ENCODE data around the gene TOP2A.

TOP2A gene

GRCh38 chr17:40457369-40457768 is 39.7 kb upstream of the TOP2A start:
- Histone ChIP-seq H3K79me2 (no peaks in the 10 kb centered on the region), H3K9ac (no peak overlapping the region), H3K27me3 (ENCODE audit: control insufficient read depth, insufficient read depth, low read length) (no peaks in the 10 kb centered on the region), H2AFZ (no peak overlapping the region), H3K36me3 (ENCODE audit: control insufficient read depth, insufficient read depth, low read length) (no peaks in the 10 kb centered on the region), H3K9me3 (ENCODE audit: control insufficient read depth, low read length) (no peaks in the 10 kb centered on the region), H3K4me3 (ENCODE audit: low read depth, low read length) (no peak overlapping the region), H3K4me1 (no peaks in the 10 kb centered on the region), H3K4me2 (ENCODE audit: low read length) (no peak overlapping the region), H3K27ac (no peak overlapping the region)
- TF ChIP-seq, protein P1, sequence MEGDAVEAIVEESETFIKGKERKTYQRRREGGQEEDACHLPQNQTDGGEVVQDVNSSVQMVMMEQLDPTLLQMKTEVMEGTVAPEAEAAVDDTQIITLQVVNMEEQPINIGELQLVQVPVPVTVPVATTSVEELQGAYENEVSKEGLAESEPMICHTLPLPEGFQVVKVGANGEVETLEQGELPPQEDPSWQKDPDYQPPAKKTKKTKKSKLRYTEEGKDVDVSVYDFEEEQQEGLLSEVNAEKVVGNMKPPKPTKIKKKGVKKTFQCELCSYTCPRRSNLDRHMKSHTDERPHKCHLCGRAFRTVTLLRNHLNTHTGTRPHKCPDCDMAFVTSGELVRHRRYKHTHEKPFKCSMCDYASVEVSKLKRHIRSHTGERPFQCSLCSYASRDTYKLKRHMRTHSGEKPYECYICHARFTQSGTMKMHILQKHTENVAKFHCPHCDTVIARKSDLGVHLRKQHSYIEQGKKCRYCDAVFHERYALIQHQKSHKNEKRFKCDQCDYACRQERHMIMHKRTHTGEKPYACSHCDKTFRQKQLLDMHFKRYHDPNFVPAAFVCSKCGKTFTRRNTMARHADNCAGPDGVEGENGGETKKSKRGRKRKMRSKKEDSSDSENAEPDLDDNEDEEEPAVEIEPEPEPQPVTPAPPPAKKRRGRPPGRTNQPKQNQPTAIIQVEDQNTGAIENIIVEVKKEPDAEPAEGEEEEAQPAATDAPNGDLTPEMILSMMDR (IDR thresholded peaks at IDR 0.05) = no peak

GRCh38 chr17:40456396-40456951 is 38.8 kb upstream of the TOP2A start:
- peaks cover 1% of the 10 kb centered on the region for H3K4me1 ChIP-seq
- H3K27ac ChIP-seq = no peak overlapping the region
- no peaks in the 10 kb centered on the region for H3K36me3 ChIP-seq (ENCODE audit: control insufficient read depth, insufficient read depth, low read length)
- no peaks in the 10 kb centered on the region for H3K9me3 ChIP-seq (ENCODE audit: control insufficient read depth, low read length)
- H3K4me2 ChIP-seq (ENCODE audit: low read length) = no peak overlapping the region
- no peaks in the 10 kb centered on the region for H3K27me3 ChIP-seq (ENCODE audit: control insufficient read depth, insufficient read depth, low read length)
- H2AFZ ChIP-seq = no peak overlapping the region
- no peaks in the 10 kb centered on the region for H3K79me2 ChIP-seq
- no peak overlapping the region for H3K4me3 ChIP-seq (ENCODE audit: low read depth, low read length)
- no peak overlapping the region for H3K9ac ChIP-seq
- TF ChIP-seq, protein P1 (IDR thresholded peaks at IDR 0.05) = no peak

GRCh38 chr17:40454613-40454995 is 36.9 kb upstream of the TOP2A start:
- peaks cover 6% of the 10 kb centered on the region for H3K4me1 ChIP-seq
- TF ChIP-seq, protein P1 (IDR thresholded peaks at IDR 0.05) = no peak
- no peaks in the 10 kb centered on the region for H3K79me2 ChIP-seq
- no peaks in the 10 kb centered on the region for H3K36me3 ChIP-seq (ENCODE audit: control insufficient read depth, insufficient read depth, low read length)
- H3K9me3 ChIP-seq (ENCODE audit: control insufficient read depth, low read length) = no peaks in the 10 kb centered on the region
- H3K4me3 ChIP-seq (ENCODE audit: low read depth, low read length) = no peak overlapping the region
- H3K9ac ChIP-seq = no peak overlapping the region
- no peak overlapping the region for H3K4me2 ChIP-seq (ENCODE audit: low read length)
- H3K27ac ChIP-seq = no peak overlapping the region
- no peaks in the 10 kb centered on the region for H3K27me3 ChIP-seq (ENCODE audit: control insufficient read depth, insufficient read depth, low read length)
- no peak overlapping the region for H2AFZ ChIP-seq

DNA sequence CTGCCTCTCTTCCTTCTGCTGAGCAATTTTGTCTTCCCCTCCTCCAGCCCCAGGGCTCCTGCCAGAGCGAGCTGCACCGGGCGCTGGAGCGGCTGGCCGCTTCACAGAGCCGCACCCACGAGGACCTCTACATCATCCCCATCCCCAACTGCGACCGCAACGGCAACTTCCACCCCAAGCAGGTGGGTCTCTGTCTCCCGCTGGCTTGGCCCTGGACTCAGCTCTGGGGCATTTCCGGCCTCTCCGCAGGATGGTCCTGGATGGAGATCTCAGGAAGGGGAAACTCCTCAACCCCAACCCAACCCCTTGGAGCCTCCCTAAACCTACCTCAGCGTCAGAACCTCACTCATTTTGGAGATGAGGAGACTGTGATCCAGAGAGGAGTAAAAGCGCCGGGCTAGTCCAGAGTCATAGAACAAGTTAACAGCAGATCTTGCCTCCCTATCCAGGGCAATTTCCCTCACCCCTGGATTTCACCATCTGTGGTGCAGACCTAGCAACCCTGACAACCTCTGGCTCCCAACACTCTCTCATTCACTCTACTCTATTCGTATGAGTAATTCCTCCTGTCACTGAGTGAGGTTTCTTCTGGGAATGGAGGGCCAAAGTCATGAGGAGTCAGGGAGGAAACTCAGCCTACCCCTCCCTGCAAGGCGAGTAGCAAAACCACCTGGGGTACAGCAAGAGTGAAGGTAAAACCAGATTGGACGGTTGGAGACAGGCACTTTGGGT is 36.4 kb upstream of the TOP2A start:
- Histone ChIP-seq H3K9me3 (ENCODE audit: control insufficient read depth, low read length) (no peaks in the 10 kb centered on the region), H3K79me2 (no peaks in the 10 kb centered on the region), H3K9ac (no peak overlapping the region), H3K4me2 (ENCODE audit: low read length) (no peak overlapping the region), H3K4me3 (ENCODE audit: low read depth, low read length) (no peak overlapping the region), H2AFZ (no peak overlapping the region), H3K27ac (no peak overlapping the region), H3K4me1 (peaks cover 6% of the 10 kb centered on the region), H3K36me3 (ENCODE audit: control insufficient read depth, insufficient read depth, low read length) (no peaks in the 10 kb centered on the region), H3K27me3 (ENCODE audit: control insufficient read depth, insufficient read depth, low read length) (no peaks in the 10 kb centered on the region)
- TF ChIP-seq, protein P1 (IDR thresholded peaks at IDR 0.05) = no peak

DNA sequence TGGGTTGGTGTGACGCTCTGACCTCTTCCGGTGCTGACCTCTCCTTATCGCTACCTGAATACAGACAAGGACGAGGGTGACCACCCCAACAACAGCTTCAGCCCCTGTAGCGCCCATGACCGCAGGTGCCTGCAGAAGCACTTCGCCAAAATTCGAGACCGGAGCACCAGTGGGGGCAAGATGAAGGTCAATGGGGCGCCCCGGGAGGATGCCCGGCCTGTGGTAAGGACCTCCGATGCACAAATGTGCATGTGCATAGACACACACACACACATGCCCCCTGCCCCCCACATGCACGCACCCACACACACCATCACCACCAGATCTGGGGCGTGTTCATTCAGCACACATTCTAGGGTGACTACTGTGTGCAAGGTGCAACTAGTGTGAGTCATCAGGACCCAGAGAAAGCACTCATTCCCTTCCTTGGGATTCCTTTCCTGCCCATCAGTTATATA is 35.3 kb upstream of the TOP2A start:
- Histone ChIP-seq H3K79me2 (no peaks in the 10 kb centered on the region), H3K36me3 (ENCODE audit: control insufficient read depth, insufficient read depth, low read length) (no peaks in the 10 kb centered on the region), H3K4me1 (peaks cover 6% of the 10 kb centered on the region), H3K9me3 (ENCODE audit: control insufficient read depth, low read length) (no peaks in the 10 kb centered on the region), H2AFZ (no peak overlapping the region), H3K27me3 (ENCODE audit: control insufficient read depth, insufficient read depth, low read length) (no peaks in the 10 kb centered on the region), H3K4me3 (ENCODE audit: low read depth, low read length) (no peak overlapping the region), H3K27ac (no peak overlapping the region), H3K9ac (no peak overlapping the region), H3K4me2 (ENCODE audit: low read length) (no peak overlapping the region)
- TF ChIP-seq, protein P1 (IDR thresholded peaks at IDR 0.05) = no peak

All from parathyroid adenoma (tissue), 2 donors.